GM21447 (cell line): ENCODE measurements around the gene SLITRK1.

Experiments used
- ATAC-seq: cut with Tn5 transposase; IDR thresholded peaks from one replicate; pipeline ENCODE4 v1.9.1; 2021; ENCODE audit not compliant: unreplicated experiment

SLITRK1 gene, protein sequence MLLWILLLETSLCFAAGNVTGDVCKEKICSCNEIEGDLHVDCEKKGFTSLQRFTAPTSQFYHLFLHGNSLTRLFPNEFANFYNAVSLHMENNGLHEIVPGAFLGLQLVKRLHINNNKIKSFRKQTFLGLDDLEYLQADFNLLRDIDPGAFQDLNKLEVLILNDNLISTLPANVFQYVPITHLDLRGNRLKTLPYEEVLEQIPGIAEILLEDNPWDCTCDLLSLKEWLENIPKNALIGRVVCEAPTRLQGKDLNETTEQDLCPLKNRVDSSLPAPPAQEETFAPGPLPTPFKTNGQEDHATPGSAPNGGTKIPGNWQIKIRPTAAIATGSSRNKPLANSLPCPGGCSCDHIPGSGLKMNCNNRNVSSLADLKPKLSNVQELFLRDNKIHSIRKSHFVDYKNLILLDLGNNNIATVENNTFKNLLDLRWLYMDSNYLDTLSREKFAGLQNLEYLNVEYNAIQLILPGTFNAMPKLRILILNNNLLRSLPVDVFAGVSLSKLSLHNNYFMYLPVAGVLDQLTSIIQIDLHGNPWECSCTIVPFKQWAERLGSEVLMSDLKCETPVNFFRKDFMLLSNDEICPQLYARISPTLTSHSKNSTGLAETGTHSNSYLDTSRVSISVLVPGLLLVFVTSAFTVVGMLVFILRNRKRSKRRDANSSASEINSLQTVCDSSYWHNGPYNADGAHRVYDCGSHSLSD

GRCh38 chr13:83881917-83882605 is at the start of gene SLITRK1:
SLITRK1 (minus strand) TSS chr13:83882474; CDS start chr13:83881507, 967 bp downstream.
- ATAC-seq: no peak

DNA sequence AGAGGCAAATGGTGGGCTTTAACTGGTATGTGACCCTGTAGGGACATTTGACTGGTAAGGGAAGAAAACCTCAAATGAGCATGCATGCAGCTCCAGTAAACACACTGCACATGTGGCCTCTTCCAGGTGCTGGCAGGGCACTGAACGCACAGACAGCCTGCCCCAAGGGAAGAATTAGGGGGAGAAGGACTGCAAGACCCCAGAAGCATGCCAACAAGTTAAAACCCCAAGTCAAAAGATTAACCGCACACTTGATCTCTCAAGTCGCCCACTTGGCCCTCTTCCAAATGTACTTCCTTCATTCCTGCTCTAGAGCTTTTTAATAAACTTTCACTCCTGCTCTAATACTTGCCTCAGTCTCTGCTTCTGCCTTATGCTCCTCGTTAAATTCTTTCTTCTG is 46.9 kb upstream of the SLITRK1 start:
- no peak for ATAC-seq

DNA sequence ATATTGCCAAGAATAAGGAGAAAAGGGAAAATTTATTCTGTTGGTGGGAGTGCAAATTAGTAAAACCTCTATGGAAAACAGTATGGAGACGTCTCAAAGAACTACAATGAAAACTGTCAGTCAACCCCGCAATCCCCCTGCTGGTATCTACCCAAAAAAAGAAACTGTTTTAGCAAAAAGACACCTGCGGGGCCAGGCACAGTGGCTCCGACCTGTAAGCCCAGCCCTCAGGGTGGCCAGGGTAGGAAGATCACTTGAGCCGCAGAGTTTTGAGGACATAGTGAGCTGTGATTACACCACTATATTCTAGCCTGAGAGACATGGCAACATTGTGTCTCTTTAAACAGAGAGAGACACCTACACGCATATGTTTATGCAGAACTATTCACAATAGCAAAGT is 37.5 kb upstream of the SLITRK1 start:
- no peak for ATAC-seq

GRCh38 chr13:83914368-83914767 is 32.1 kb upstream of the SLITRK1 start:
- ATAC-seq: no peak

GRCh38 chr13:83907196-83907989 is 25.1 kb upstream of the SLITRK1 start:
- ATAC-seq: no peak

GRCh38 chr13:83906240-83906820 is 24.1 kb upstream of the SLITRK1 start:
- no peak for ATAC-seq

DNA sequence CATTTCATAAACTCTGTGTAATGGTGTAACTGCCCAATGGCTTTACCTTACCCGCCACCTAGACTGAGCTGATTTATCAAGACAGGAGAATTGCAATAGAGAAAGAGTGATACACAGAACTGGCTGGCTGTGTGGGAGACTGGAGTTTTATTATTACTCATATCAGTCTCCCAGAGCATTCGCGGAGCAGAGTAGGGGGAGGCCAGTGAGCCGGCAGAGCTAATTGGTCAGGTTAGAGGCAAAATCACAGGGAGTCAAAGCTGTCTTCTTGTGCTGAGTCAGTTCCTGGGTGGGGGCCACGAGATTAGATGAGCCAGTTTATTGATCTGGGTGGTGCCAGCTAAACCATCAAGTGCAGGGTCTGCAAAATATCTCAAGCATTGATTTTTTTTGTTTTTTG is 23.4 kb upstream of the SLITRK1 start:
- ATAC-seq: no peak

DNA sequence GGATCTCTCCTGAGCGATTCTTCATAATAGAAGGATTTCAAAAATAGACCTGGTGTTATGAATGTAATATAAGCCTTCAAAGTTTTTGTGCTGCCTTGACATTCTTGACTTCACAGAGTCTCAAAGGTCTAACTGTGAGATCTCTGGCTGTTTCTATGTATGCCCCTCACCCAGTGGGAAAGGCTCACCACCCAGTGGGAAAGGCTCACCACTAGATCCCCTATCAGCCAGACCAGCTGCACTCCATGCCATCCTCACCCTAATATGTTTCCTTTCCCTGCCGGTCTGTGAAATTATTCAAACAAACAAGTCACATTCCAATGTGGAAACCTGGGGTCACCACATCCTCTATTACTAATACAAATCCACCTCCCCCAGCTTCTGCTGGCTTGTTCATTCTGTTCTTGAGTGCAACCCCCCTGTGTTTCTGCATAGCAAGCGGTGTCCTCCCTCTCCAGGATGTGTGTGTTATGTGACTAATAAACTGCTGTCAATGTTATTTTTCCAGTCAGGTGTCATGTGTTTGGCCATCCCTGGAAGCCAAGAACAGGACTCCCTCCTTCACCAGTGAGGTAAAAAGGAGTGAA is 13.8 kb upstream of the SLITRK1 start:
- ATAC-seq: no peak

GRCh38 chr13:83890358-83890757 is 8.1 kb upstream of the SLITRK1 start:
- ATAC-seq: no peak

GRCh38 chr13:83884141-83884540 is 1.9 kb upstream of the SLITRK1 start:
- ATAC-seq: no peak

GRCh38 chr13:83883061-83883523 is 818 bp upstream of the SLITRK1 start:
- ATAC-seq: no peak

GRCh38 chr13:83882606-83882959 is 309 bp upstream of the SLITRK1 start:
- no peak for ATAC-seq

DNA sequence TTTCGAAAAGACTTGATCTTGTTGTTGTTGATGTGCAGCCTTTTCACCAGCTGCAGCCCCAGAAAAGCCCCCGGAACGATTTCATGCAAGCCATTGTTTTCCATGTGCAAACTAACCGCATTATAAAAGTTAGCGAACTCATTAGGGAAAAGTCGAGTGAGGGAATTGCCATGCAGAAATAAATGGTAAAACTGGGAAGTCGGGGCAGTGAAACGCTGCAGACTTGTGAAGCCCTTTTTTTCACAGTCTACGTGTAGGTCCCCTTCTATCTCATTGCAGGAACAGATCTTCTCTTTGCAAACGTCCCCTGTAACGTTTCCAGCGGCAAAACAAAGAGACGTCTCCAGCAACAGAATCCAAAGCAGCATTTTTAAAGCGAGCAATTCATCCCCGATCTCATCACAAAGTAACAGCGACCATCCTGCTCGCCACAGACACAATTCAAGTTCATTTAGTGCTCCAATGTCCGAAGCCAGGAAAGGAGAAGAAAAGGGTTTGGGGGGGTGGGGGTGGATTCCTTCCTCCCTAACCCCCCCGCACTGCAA is 1.1 kb downstream of the SLITRK1 start:
- ATAC-seq: no peak

DNA sequence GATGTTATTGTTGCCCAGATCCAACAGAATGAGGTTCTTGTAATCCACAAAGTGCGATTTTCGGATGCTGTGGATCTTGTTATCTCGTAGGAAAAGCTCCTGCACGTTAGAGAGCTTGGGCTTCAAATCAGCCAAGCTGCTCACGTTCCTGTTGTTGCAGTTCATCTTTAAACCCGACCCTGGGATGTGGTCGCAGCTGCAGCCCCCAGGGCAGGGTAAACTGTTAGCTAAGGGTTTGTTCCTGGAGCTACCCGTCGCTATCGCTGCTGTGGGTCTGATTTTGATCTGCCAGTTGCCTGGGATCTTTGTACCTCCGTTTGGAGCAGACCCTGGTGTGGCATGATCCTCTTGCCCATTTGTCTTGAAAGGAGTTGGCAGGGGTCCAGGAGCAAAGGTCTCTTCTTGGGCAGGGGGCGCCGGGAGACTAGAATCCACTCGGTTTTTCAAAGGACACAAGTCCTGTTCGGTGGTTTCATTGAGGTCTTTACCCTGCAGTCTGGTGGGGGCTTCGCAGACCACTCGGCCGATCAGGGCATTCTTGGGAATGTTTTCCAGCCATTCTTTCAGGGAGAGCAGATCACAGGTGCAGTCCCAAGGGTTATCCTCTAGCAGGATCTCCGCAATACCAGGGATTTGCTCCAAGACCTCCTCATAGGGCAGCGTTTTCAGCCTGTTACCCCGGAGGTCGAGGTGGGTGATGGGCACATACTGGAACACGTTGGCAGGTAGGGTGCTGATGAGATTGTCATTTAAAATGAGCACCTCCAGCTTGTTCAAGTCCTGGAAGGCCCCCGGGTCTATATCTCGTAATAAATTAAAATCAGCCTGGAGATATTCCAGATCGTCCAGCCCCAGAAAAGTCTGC is 1.8 kb downstream of the SLITRK1 start:
- ATAC-seq: no peak

GRCh38 chr13:83879431-83880171 is 2.7 kb downstream of the SLITRK1 start:
- ATAC-seq: no peak

DNA sequence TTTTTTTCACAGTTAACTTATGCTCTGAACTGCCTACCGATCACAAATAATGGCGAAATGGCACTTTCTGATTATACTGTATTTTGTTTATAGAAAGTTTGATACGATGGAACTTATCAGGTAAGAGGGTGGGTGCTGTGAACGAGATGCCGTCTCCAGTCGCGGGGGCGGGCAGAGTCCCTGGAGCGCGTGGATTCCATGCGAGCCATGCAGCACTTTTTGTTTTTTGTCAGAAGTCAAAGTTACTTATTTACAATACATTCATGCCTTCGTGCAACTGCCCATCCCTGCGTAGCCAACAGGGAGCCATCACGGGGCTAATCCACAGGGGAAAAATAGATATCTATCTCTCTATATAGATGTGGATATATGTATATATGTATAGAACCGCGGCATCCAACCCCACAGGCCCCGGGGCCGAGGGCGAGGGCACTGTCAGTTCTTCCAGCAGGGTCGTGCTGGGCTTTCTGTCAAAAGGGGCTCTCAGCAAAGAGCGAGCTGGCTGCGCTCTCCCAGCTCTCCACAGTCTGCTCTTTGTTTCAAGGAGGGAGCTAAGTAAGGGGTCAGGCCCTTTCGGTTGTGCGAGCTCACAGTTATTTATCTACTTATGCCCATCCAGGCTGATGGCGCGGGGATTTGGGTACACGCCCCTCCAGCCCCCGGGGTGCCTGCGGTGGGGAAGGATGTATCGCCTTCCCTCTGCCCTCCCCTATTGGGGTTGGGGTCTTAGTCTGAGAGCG is 3.4 kb downstream of the SLITRK1 start:
- no peak for ATAC-seq

GRCh38 chr13:83877651-83878355 is 4.5 kb downstream of the SLITRK1 start:
- ATAC-seq: no peak
